ENCODE results near the gene LMAN1. TPM values are rescaled to one million over a fixed set of nuclear protein-coding genes. Genes with fewer than 3 reads are reported as not detected.
A peak's percentile ranks its signal among the peaks of the same experiment; 100 is the strongest.

Gene LMAN1
- total and polyA plus RNA-seq, 2 of the 13 experiments (the other 11 are each of a cell fraction or from before 2014, with no cell fraction given): 127 to 131 TPM

GRCh38 chr18:59308248-59308937 lies 50.7 kb downstream of the LMAN1 start (continued):
- TF ChIP-seq, protein P1, sequence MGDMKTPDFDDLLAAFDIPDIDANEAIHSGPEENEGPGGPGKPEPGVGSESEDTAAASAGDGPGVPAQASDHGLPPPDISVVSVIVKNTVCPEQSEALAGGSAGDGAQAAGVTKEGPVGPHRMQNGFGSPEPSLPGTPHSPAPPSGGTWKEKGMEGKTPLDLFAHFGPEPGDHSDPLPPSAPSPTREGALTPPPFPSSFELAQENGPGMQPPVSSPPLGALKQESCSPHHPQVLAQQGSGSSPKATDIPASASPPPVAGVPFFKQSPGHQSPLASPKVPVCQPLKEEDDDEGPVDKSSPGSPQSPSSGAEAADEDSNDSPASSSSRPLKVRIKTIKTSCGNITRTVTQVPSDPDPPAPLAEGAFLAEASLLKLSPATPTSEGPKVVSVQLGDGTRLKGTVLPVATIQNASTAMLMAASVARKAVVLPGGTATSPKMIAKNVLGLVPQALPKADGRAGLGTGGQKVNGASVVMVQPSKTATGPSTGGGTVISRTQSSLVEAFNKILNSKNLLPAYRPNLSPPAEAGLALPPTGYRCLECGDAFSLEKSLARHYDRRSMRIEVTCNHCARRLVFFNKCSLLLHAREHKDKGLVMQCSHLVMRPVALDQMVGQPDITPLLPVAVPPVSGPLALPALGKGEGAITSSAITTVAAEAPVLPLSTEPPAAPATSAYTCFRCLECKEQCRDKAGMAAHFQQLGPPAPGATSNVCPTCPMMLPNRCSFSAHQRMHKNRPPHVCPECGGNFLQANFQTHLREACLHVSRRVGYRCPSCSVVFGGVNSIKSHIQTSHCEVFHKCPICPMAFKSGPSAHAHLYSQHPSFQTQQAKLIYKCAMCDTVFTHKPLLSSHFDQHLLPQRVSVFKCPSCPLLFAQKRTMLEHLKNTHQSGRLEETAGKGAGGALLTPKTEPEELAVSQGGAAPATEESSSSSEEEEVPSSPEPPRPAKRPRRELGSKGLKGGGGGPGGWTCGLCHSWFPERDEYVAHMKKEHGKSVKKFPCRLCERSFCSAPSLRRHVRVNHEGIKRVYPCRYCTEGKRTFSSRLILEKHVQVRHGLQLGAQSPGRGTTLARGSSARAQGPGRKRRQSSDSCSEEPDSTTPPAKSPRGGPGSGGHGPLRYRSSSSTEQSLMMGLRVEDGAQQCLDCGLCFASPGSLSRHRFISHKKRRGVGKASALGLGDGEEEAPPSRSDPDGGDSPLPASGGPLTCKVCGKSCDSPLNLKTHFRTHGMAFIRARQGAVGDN (CRISPR knock-in tag; IDR thresholded peaks at IDR 0.05): peak; percentile 55
- TF ChIP-seq, protein P2, sequence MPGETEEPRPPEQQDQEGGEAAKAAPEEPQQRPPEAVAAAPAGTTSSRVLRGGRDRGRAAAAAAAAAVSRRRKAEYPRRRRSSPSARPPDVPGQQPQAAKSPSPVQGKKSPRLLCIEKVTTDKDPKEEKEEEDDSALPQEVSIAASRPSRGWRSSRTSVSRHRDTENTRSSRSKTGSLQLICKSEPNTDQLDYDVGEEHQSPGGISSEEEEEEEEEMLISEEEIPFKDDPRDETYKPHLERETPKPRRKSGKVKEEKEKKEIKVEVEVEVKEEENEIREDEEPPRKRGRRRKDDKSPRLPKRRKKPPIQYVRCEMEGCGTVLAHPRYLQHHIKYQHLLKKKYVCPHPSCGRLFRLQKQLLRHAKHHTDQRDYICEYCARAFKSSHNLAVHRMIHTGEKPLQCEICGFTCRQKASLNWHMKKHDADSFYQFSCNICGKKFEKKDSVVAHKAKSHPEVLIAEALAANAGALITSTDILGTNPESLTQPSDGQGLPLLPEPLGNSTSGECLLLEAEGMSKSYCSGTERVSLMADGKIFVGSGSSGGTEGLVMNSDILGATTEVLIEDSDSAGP (CRISPR knock-in tag; IDR thresholded peaks at IDR 0.05; ENCODE audit: borderline replicate concordance): peak; percentile 52
- TF ChIP-seq YY1 (IDR thresholded peaks at IDR 0.05; ENCODE audit: insufficient read depth, insufficient replicate concordance, low read depth, low read length) (peak; percentile 56), ARNTL (CRISPR knock-in tag; IDR thresholded peaks at IDR 0.05) (no peak), ZKSCAN5 (CRISPR knock-in tag; IDR thresholded peaks at IDR 0.05) (no peak), HOXA3 (CRISPR knock-in tag; IDR thresholded peaks at IDR 0.05) (peak; percentile 20; the same call in 1 of the 2 replicates), STAG1 (CRISPR knock-in tag; IDR thresholded peaks at IDR 0.05) (peak; percentile 81), ARID4A (CRISPR knock-in tag; IDR thresholded peaks at IDR 0.05; ENCODE audit: borderline replicate concordance) (peak; percentile 24; the same call in 1 of the 2 replicates), RAD21 (CRISPR knock-in tag; IDR thresholded peaks at IDR 0.05) (peak; percentile 77), ZNF598 (CRISPR knock-in tag; IDR thresholded peaks at IDR 0.05; ENCODE audit: borderline replicate concordance) (peak; percentile 28; the same call in 1 of the 2 replicates), NRL (CRISPR knock-in tag; IDR thresholded peaks at IDR 0.05; ENCODE audit: borderline replicate concordance) (0 out of 2 replicates have a peak, but pooled peaks have one; percentile 51), ZSCAN21 (CRISPR knock-in tag; IDR thresholded peaks at IDR 0.05; ENCODE audit: borderline replicate concordance) (peak; percentile 28; the same call in 1 of the 2 replicates), ZNF768 (CRISPR knock-in tag; IDR thresholded peaks at IDR 0.05) (peak; percentile 43; the same call in 1 of the 2 replicates), SOX6 (IDR thresholded peaks at IDR 0.05) (no peak), SOX6 (CRISPR knock-in tag; IDR thresholded peaks at IDR 0.05) (0 out of 2 replicates have a peak, but pooled peaks have one; percentile 15), GABPB1 (CRISPR knock-in tag; IDR thresholded peaks at IDR 0.05) (peak; percentile 63; the same call in 1 of the 2 replicates)
- TF ChIP-seq, protein P3, sequence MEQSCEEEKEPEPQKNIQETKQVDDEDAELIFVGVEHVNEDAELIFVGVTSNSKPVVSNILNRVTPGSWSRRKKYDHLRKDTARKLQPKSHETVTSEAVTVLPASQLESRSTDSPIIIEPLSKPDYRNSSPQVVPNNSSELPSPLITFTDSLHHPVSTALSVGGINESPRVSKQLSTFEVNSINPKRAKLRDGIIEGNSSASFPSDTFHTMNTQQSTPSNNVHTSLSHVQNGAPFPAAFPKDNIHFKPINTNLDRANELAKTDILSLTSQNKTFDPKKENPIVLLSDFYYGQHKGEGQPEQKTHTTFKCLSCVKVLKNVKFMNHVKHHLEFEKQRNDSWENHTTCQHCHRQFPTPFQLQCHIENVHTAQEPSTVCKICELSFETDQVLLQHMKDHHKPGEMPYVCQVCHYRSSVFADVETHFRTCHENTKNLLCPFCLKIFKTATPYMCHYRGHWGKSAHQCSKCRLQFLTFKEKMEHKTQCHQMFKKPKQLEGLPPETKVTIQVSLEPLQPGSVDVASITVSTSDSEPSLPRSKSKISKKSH (CRISPR knock-in tag; IDR thresholded peaks at IDR 0.05; ENCODE audit: borderline replicate concordance): 0 out of 2 replicates have a peak, but pooled peaks have one; percentile 34
